HCT116 (cell line): ENCODE measurements around the gene CREG1.

Source experiments
- EZH2 ChIP-seq: fragments of 200-600 bp; sonication (generic); IDR thresholded peaks from 2 replicates; pipeline ENCODE4 v1.6.1; 2017; ENCODE audit warnings: antibody characterized with exemption, mixed run types
- JUND ChIP-seq: IDR thresholded peaks from 2 replicates; pipeline ENCODE4 v1.6.1; 2012
- MAX ChIP-seq: IDR thresholded peaks from 2 replicates; pipeline ENCODE4 v1.6.1; 2012
- POLR2A ChIP-seq: IDR thresholded peaks from 2 replicates; pipeline ENCODE4 v1.7.0; 2011; ENCODE audit warnings: borderline replicate concordance; ENCODE audit not compliant: insufficient read depth, insufficient read length; ENCODE audit errors: extremely low read depth
- POLR2AphosphoS5 ChIP-seq: IDR thresholded peaks from 2 replicates; pipeline ENCODE4 v1.6.1; 2011; ENCODE audit warnings: mild to moderate bottlenecking, low read depth, low read length, moderate library complexity
- TCF7L2 ChIP-seq: IDR thresholded peaks from 2 replicates; pipeline ENCODE4 v1.7.0; 2011; ENCODE audit warnings: borderline replicate concordance, inconsistent platforms; ENCODE audit not compliant: insufficient read depth, insufficient read length; ENCODE audit errors: extremely low read depth
- YY1 ChIP-seq: IDR thresholded peaks from 2 replicates; pipeline ENCODE4 v1.6.1; 2011; ENCODE audit warnings: low read length, low read depth, moderate library complexity, mild to moderate bottlenecking; ENCODE audit not compliant: insufficient replicate concordance; ENCODE audit errors: extremely low read depth
- ZFX ChIP-seq: fragments of 450-650 bp; IDR thresholded peaks from 2 replicates; pipeline ENCODE4 v1.6.1; 2017
- TF ChIP-seq, protein P1 (sequence below), 3 experiments: fragments of 200-600 bp in 1 of 3; sonication (generic) in 1 of 3; IDR thresholded peaks in 2 of 3; conservative IDR thresholded peaks in 1 of 3; 2 replicates each; pipeline ENCODE4 v1.5.1; 2012 to 2017; ENCODE audit warnings: low read depth in 2 of 3, low read length in 2 of 3, antibody characterized with exemption in 1 of 3, borderline replicate concordance in 1 of 3, control low read depth in 1 of 3, mild to moderate bottlenecking in 1 of 3, mixed read lengths in 1 of 3, mixed run types in 1 of 3, moderate library complexity in 1 of 3; ENCODE audit not compliant: insufficient read depth in 1 of 3
- TF ChIP-seq, protein P2 (sequence below): IDR thresholded peaks from 2 replicates; pipeline ENCODE4 v1.6.1; 2012
- TF ChIP-seq, protein P3 (sequence below): IDR thresholded peaks from 2 replicates; pipeline ENCODE4 v1.6.1; 2011; ENCODE audit warnings: mild to moderate bottlenecking, low read length, moderate library complexity; ENCODE audit not compliant: insufficient replicate concordance; ENCODE audit errors: extremely low read depth

GRCh38 chr1:167562702-167563101 is 9.1 kb upstream of the CREG1 start:
- TF ChIP-seq EZH2 (no peak), TCF7L2 (no peak), POLR2AphosphoS5 (no peak), ZFX (no peak), POLR2A (no peak), YY1 (no peak), JUND (no peak), MAX (no peak)
- TF ChIP-seq, protein P1, sequence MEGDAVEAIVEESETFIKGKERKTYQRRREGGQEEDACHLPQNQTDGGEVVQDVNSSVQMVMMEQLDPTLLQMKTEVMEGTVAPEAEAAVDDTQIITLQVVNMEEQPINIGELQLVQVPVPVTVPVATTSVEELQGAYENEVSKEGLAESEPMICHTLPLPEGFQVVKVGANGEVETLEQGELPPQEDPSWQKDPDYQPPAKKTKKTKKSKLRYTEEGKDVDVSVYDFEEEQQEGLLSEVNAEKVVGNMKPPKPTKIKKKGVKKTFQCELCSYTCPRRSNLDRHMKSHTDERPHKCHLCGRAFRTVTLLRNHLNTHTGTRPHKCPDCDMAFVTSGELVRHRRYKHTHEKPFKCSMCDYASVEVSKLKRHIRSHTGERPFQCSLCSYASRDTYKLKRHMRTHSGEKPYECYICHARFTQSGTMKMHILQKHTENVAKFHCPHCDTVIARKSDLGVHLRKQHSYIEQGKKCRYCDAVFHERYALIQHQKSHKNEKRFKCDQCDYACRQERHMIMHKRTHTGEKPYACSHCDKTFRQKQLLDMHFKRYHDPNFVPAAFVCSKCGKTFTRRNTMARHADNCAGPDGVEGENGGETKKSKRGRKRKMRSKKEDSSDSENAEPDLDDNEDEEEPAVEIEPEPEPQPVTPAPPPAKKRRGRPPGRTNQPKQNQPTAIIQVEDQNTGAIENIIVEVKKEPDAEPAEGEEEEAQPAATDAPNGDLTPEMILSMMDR (IDR thresholded peaks at IDR 0.05 in 2 of 3, conservative IDR thresholded peaks at IDR 0.05 in 1 of 3; ENCODE audit: borderline replicate concordance in 1 of 3, insufficient read depth in 1 of 3, low read depth in 2 of 3, low read length in 2 of 3), result no peak
- TF ChIP-seq, protein P2, sequence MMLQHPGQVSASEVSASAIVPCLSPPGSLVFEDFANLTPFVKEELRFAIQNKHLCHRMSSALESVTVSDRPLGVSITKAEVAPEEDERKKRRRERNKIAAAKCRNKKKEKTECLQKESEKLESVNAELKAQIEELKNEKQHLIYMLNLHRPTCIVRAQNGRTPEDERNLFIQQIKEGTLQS, result no peak
- TF ChIP-seq, protein P3, sequence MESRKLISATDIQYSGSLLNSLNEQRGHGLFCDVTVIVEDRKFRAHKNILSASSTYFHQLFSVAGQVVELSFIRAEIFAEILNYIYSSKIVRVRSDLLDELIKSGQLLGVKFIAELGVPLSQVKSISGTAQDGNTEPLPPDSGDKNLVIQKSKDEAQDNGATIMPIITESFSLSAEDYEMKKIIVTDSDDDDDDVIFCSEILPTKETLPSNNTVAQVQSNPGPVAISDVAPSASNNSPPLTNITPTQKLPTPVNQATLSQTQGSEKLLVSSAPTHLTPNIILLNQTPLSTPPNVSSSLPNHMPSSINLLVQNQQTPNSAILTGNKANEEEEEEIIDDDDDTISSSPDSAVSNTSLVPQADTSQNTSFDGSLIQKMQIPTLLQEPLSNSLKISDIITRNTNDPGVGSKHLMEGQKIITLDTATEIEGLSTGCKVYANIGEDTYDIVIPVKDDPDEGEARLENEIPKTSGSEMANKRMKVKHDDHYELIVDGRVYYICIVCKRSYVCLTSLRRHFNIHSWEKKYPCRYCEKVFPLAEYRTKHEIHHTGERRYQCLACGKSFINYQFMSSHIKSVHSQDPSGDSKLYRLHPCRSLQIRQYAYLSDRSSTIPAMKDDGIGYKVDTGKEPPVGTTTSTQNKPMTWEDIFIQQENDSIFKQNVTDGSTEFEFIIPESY, result no peak
